Activated CD4-positive, alpha-beta T cell treated with anti-CD3 and anti-CD28 coated beads, Interleukin-2, amount 10 ng/mL, durations not matched to agents 7 days and 5 days (primary cell): ENCODE results near the gene SLC7A8. TPM values are rescaled to one million over a fixed set of nuclear protein-coding genes. Genes with fewer than 3 reads are reported as not detected.
A peak's percentile ranks its signal among the peaks of the same experiment; 100 is the strongest.
"Not testable (repeated sequence)": the region's sequence is repeated elsewhere in the genome, so short reads cannot be mapped to it uniquely, and the experiment has no call there.

ENCODE experiments used
- CTCF ChIA-PET: fragments of 350-600 bp; sonication (Branson Sonifier 250); formaldehyde crosslinking; loops from one replicate; lab custom pipeline; 2021; ENCODE audit warnings: antibody characterized with exemption; lab: Charles Lee
- POLR2A ChIA-PET: fragments of 350-600 bp; sonication (Branson Sonifier 250); formaldehyde crosslinking; loops from one replicate; lab custom pipeline; 2021; ENCODE audit warnings: antibody characterized with exemption; lab: Charles Lee
- DNase-seq: peaks from one replicate; pipeline ENCODE4 v3.0.0-alpha.2; 2020
- H3K27ac Mint-ChIP-seq: one replicate; pipeline ENCODE4 v1.8.0; 2021; ENCODE audit warnings: mild to moderate bottlenecking, moderate library complexity, mixed read lengths
- H3K27me3 Mint-ChIP-seq: one replicate; pipeline ENCODE4 v1.8.0; 2021; ENCODE audit warnings: mixed read lengths
- H3K36me3 Mint-ChIP-seq: one replicate; pipeline ENCODE4 v1.8.0; 2021; ENCODE audit warnings: low read depth, mixed read lengths
- H3K4me1 Mint-ChIP-seq: one replicate; pipeline ENCODE4 v1.8.0; 2021; ENCODE audit warnings: mixed read lengths
- H3K4me3 Mint-ChIP-seq: one replicate; pipeline ENCODE4 v1.8.0; 2021; ENCODE audit warnings: mild to moderate bottlenecking, moderate library complexity, mixed read lengths
- H3K9me3 Mint-ChIP-seq: one replicate; pipeline ENCODE4 v1.8.0; 2021; ENCODE audit warnings: mixed read lengths
- total RNA-seq, 2 experiments: library from RNA; stranded (reverse); gene quantifications; one replicate each; pipeline ENCODE4 v1.2.3, GENCODE V29; 2021

The SLC7A8 gene
- total RNA-seq: under 1 TPM; 0.27 to 0.64 TPM

DNA sequence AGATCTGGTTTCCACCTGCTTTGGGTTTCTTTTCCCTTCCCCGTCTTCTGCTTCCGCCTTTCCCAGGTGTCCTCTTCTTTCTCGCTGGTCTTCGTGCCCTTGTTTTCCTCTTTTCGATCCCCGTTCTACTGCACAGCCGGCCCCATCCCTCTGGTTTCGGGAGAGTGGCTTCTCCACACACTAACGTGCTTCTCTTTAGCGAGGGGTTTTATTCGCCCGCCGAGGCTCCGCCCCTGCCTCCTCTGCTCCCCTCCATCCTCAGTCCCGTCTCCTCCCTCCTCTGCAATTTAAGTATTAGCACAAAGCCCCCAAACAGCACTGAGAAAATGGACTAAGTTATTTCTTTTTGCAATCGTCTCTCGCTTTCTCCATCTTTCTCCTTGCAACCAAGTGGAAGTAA lies at the start of gene SLC7A8:
TSS of gene SLC7A8 (minus strand) at position 182 of the 400 bp plus-strand sequence. CDS start 746 bp downstream, outside the sequence.
- Mint-ChIP-seq H3K27ac (no peak within 1 kb of the TSS), H3K4me3 (no peak within 1 kb of the TSS), H3K4me1 (no peaks in the 10 kb centered on the region), H3K9me3 (no peaks in the 10 kb centered on the region), H3K27me3 (peaks cover 29% of the 10 kb centered on the region), H3K36me3 (no peaks in the 10 kb centered on the region)
- POLR2A ChIA-PET: no interaction called here
- peak; percentile 17 for DNase-seq
- CTCF ChIA-PET: interaction anchor here (1.6 to 2.2 kb wide), 2 partner anchors 63 to 106 kb away, joined by 4 to 16 read pairs; no protein-coding TSS in a partner anchor

DNA sequence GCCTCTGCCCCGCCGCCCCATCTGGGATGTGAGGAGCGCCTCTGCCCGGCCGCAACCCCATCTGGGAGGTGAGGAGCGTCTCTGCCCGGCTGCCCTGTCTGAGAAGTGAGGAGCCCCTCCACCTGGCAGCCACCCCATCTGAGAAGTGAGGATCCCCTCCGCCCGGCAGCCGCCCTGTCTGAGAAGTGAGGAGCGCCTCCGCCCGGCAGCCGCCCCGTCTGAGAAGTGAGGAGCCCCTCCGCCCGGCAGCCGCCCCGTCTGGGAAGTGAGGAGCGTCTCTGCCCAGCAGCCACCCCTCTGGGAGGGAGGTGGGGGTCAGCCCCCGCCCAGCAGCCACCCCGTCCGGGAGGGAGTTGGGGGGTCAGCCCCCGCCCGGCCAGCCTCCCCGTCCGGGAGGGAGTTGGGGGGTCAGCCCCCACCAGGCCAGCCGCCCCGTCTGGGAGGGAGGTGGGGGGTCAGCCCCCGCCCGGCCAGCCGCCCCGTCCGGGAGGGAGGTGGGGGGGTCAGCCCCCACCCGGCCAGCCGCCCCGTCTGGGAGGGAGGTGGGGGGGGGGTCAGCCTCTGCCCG lies 48.9 kb upstream of the SLC7A8 start:
- CTCF ChIA-PET, H3K4me3 Mint-ChIP-seq, H3K27ac Mint-ChIP-seq, H3K4me1 Mint-ChIP-seq, POLR2A ChIA-PET, DNase-seq, H3K36me3 Mint-ChIP-seq, H3K9me3 Mint-ChIP-seq: not testable (repeated sequence)
- H3K27me3 Mint-ChIP-seq: peaks cover 11% of the 10 kb centered on the region

DNA sequence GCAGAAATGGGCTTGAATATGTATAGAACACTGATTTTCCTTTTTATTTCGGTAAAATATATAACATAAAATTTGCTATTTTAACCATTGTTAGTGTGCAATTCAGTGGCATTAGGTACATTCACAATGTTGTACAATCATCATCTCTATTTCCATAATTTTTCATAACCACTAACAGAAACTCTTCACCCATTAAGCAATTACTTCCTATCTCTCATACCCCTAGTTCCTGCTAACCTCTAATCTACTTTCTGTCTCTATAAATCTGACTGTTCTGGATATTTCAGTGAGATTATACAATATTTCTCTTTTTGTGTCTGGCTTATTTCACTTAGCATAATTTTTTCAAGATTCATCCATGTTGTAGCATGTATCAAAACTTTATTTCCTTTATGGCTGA lies 45.4 kb upstream of the SLC7A8 start:
- no peak for DNase-seq
- no peaks in the 10 kb centered on the region for H3K4me1 Mint-ChIP-seq
- no peak overlapping the region for H3K27ac Mint-ChIP-seq
- ChIA-PET POLR2A (no interaction called here), CTCF (no interaction called here)
- H3K27me3 Mint-ChIP-seq: peaks cover 16% of the 10 kb centered on the region
- H3K9me3 Mint-ChIP-seq: no peaks in the 10 kb centered on the region
- no peaks in the 10 kb centered on the region for H3K36me3 Mint-ChIP-seq
- no peak overlapping the region for H3K4me3 Mint-ChIP-seq

DNA sequence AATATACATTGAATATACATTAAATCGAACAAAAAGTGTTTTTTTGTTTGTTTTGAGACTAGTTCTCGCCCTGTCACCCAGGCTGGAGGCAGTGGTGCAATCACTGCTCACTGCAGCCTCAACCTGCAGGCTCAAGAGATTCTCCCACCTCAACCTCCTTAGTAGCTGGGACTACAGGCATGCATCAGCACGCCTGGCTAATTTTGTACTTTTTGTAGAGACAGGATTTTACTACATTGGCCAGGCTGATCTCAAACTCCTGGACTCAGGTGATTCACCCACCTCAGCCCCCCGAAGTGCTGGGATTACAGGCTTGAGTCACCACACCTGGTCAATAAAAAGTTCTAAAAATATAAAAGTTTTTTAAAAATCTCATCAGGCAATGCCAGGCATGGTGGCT lies 44.1 kb upstream of the SLC7A8 start:
- CTCF ChIA-PET: no interaction called here
- Mint-ChIP-seq H3K9me3 (no peaks in the 10 kb centered on the region), H3K27ac (no peak overlapping the region), H3K27me3 (peaks cover 19% of the 10 kb centered on the region), H3K4me3 (no peak overlapping the region), H3K4me1 (no peaks in the 10 kb centered on the region), H3K36me3 (no peaks in the 10 kb centered on the region)
- POLR2A ChIA-PET: no interaction called here
- no peak for DNase-seq

DNA sequence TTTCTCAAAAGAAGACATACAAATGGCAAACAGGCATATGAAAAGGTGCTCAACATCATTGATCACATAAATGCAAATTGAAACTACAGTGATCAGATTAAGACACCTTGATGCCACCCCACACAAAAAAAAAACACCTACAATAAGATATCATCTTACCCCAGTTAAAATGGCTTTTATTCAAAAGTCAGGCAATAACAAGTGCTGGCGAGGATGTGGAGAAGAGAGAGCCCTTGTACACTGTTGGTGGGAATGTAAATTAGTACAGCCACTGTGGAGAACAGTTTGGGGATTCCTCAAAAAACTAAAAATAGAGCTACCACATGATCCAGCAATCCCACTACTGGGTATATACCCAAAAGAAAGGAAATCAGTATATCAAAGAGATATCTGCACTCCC lies 41.5 kb upstream of the SLC7A8 start:
- H3K36me3 Mint-ChIP-seq, POLR2A ChIA-PET, H3K4me1 Mint-ChIP-seq, H3K9me3 Mint-ChIP-seq, DNase-seq, CTCF ChIA-PET, H3K4me3 Mint-ChIP-seq, H3K27ac Mint-ChIP-seq: not testable (repeated sequence)
- peaks cover 35% of the 10 kb centered on the region for H3K27me3 Mint-ChIP-seq

DNA sequence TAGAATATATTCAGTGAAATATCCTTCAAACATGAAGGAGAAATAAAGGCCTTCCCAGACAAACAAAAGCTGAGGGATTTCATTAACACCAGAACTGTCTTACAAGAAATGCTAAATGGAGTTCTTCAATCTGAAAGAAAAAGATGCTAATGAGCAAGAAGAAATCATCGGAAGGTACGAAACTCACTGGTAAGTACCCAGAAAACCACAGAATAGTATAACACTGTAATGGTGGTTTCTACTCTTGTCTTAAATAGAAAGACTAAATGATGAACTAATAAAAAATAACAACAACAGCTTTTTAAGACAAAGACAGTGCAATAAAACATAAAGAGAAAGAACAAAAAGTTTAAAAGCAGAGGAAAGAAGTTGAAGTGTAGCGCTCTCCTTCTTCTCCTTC lies 35.6 kb upstream of the SLC7A8 start:
- H3K27ac Mint-ChIP-seq: no peak overlapping the region
- peaks cover 30% of the 10 kb centered on the region for H3K27me3 Mint-ChIP-seq
- H3K4me3 Mint-ChIP-seq: no peak overlapping the region
- H3K36me3 Mint-ChIP-seq: no peaks in the 10 kb centered on the region
- no peak for DNase-seq
- ChIA-PET POLR2A (no interaction called here), CTCF (no interaction called here)
- no peaks in the 10 kb centered on the region for H3K4me1 Mint-ChIP-seq
- H3K9me3 Mint-ChIP-seq: no peaks in the 10 kb centered on the region

DNA sequence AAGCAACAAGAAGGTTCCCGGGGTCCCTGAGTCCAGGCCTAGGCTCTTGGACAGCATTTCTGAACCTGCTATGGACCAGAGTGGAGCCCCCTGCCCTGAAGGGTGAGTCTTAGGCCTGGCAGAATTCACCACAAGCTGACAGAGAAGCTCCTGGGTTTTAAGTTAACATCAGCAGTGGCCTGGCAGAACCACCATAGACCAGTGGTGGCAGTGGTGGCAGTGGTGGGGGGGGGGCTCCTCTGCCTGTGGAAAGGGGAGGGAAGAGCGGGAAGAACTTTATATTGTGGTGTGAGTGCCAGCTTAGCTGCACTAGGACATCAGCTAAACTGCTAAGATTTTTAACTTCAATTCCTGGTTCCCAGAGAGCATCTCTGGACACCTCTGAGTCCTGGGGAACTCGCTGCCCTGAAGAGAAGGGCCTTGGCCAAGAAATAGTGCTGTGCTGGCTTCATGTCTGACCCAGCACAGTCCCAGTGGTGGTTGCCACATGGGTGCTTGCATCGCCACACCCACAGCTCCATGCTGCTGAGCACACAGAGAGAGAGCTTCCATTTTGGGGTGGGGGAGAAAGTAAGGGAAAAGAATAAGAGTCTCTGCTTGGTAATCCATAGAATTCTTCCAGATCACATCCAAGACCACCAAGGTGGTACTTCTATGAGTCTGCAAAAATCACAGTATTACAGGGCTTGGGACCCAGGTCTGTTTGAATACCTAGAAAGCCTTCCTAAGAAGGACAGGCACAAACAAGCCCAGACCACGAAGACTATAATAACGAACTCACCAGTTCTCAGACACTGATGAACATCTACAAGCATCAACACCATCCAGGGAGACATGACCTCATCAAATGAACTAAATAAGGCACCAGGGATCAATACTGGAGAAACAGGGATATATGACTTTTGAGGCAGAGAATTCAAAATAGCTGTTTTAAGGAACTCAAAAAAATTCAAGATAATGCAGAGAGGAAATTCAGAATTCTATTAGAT lies 33.9 kb upstream of the SLC7A8 start:
- DNase-seq: no peak
- Mint-ChIP-seq H3K27me3 (peaks cover 22% of the 10 kb centered on the region), H3K4me3 (no peak overlapping the region), H3K4me1 (no peaks in the 10 kb centered on the region), H3K27ac (no peak overlapping the region), H3K9me3 (no peaks in the 10 kb centered on the region), H3K36me3 (no peaks in the 10 kb centered on the region)
- ChIA-PET POLR2A (no interaction called here), CTCF (no interaction called here)

DNA sequence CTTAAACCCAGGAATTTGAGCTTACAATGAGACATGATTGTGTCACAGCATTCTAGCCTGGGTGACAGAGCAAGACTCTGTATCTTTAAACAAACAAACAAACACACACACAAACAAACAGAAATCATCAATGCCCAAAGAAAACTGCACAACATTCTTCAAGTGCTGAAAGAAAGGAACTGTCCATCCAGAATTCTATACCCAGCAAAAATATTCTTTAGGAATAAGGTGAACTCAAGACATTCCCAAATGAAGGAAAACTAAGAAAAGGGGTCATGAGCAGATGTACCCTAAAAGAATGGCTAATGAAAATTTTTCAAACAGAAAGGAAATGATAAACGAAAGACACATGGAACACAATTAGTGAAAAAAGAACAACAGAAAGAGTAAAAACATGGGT lies 32.0 kb upstream of the SLC7A8 start:
- H3K36me3 Mint-ChIP-seq: no peaks in the 10 kb centered on the region
- ChIA-PET POLR2A (no interaction called here), CTCF (interaction anchor here (0.6 kb wide), 1 partner anchor 20 kb away, joined by 3 read pairs; no protein-coding TSS in a partner anchor)
- no peak overlapping the region for H3K4me3 Mint-ChIP-seq
- H3K9me3 Mint-ChIP-seq: no peaks in the 10 kb centered on the region
- no peaks in the 10 kb centered on the region for H3K4me1 Mint-ChIP-seq
- H3K27me3 Mint-ChIP-seq: peaks cover 16% of the 10 kb centered on the region
- no peak overlapping the region for H3K27ac Mint-ChIP-seq
- DNase-seq: no peak

DNA sequence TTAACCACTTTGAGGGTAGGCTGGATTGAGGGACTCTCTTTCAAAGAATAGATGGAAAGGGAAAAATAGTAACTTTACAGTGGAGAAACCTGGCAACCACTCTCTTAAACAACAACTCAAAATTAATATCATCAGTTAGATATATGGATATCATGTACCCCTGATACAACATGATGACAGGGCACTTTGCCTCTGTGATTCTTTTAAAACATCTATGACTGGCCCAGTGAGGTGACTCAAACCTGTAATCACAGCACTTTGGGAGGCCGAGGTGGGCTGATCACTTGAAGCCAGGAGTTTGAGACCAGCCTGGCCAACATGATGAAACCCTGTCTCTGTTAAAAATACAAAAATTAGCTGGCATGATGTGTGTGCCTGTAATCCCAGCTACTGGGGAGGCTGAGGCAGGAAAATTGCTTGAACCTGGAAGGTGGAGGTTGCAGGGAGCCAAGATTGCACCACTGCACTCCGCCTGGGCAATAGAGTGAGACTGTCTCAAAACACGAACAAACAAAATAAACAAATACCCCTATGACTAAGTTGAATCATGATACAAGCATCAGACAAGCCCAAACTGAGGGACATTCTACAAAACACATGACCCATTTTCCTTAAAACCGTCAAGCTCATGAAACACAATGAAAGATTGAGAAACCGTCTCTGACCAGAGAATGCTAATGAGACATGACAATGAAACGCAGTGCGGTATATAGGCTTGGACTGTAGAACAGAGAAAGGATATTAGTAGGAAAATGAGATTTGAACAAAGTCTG lies 26.4 kb upstream of the SLC7A8 start:
- Mint-ChIP-seq H3K27ac (no peak overlapping the region), H3K4me3 (no peak overlapping the region), H3K27me3 (peaks cover 22% of the 10 kb centered on the region), H3K36me3 (no peaks in the 10 kb centered on the region), H3K4me1 (no peaks in the 10 kb centered on the region), H3K9me3 (no peaks in the 10 kb centered on the region)
- DNase-seq: no peak
- ChIA-PET POLR2A (no interaction called here), CTCF (no interaction called here)

DNA sequence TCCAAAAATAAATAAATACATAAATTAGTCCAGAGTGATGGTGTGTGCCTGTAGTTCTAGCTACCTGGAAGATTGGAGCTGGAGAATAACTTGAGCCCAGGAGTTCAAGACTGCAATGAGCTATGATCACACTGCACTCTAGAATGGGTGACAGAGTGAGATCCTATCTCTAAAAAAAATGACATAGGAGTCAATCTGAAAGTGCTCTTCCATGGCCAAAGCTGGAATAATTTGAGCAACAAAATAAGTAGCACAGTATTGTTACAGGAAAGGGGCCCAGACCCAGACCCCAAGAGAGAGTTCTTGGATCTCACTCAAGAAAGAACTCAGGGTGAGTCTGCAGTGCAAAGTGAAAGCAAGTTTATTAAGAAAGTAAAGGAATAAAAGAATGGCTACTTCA lies 24.9 kb upstream of the SLC7A8 start:
- Mint-ChIP-seq H3K4me1 (no peaks in the 10 kb centered on the region), H3K36me3 (no peaks in the 10 kb centered on the region), H3K9me3 (no peaks in the 10 kb centered on the region), H3K27ac (no peak overlapping the region), H3K4me3 (no peak overlapping the region), H3K27me3 (peaks cover 30% of the 10 kb centered on the region)
- CTCF ChIA-PET: interaction anchor here (1.3 kb wide), 1 partner anchor 31 kb away, joined by 4 read pairs; no protein-coding TSS in a partner anchor
- DNase-seq: no peak
- POLR2A ChIA-PET: no interaction called here

DNA sequence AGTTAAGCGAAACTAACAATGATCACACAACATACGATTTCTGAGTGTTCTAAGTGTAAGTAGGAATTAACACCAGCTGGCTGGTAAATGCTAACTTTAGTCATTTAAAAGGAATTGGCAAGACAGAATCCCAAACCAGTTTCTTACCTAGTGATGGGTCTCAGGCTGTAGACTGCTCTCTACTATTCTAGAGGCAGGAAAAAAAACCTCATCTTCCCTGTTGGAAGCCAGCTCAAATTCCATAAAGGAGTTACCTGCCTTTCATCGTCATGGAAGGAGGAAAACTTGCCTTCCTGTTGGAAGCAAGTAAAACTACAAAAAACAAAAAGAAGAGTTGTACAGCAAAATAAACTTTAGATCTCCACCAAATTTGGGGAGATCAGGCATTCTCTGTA lies 23.7 kb upstream of the SLC7A8 start:
- ChIA-PET POLR2A (no interaction called here), CTCF (interaction anchor here (0.6 to 1.3 kb wide), 2 partner anchors 30 kb away, joined by 3 to 4 read pairs; partner anchors contain the start of gene RNF212B)
- no peak overlapping the region for H3K4me3 Mint-ChIP-seq
- peaks cover 30% of the 10 kb centered on the region for H3K27me3 Mint-ChIP-seq
- no peaks in the 10 kb centered on the region for H3K36me3 Mint-ChIP-seq
- no peaks in the 10 kb centered on the region for H3K9me3 Mint-ChIP-seq
- H3K4me1 Mint-ChIP-seq: no peaks in the 10 kb centered on the region
- no peak for DNase-seq
- no peak overlapping the region for H3K27ac Mint-ChIP-seq

DNA sequence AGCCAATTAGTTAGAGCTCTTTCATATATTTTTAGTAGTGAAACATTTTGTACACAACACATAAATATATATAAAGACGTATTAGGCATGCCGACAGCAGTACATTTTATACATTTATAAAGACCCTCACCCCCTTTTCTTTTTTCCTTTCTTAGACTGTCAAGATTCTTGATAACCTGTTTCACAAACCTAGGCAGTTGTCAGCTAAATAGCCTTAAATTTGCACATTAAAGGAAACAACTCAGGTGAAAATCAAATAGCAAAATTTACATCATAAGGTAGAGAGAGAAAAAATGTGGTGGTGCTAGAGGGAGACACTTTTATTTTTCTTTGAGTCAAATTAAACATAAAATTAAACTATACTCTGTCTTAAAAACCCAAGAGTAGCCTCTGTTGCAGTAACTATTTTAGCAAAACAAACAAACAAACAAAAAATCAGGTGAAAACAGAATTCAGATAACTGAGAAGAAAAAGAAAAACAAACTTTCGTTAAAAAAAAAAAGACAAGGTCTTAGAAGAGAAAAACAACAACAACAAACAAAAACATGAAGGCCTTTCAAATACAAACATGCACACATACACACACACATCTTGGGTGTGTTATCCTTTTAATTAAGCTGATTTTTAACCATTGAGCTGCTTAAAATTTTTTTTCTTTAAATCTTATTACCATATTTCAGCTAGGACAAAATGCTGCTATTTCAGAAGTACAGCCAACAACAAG lies 23.1 kb upstream of the SLC7A8 start:
- DNase-seq: no peak
- H3K27ac Mint-ChIP-seq: no peak overlapping the region
- no peak overlapping the region for H3K4me3 Mint-ChIP-seq
- H3K4me1 Mint-ChIP-seq: no peaks in the 10 kb centered on the region
- peaks cover 28% of the 10 kb centered on the region for H3K27me3 Mint-ChIP-seq
- ChIA-PET CTCF (interaction anchor here (0.6 to 0.9 kb wide), 3 partner anchors 31 to 635 kb away, joined by 3 to 4 read pairs (median 3); partner anchors contain the start of gene RNF212B), POLR2A (no interaction called here)
- H3K36me3 Mint-ChIP-seq: no peaks in the 10 kb centered on the region
- H3K9me3 Mint-ChIP-seq: no peaks in the 10 kb centered on the region
